GM23248 (cell line): ENCODE measurements around the gene MYO5B. TPM values are rescaled to one million over a fixed set of nuclear protein-coding genes. Genes with fewer than 3 reads are reported as not detected.

Experiments used
- DNase-seq: peaks from one replicate; pipeline ENCODE4 v3.0.0-alpha.2; 2015
- H2AFZ ChIP-seq: fragments of 200-600 bp; sonication (generic); 2 replicates; pipeline ENCODE4 v1.6.1; 2016; ENCODE audit warnings: antibody characterized with exemption
- H3F3A ChIP-seq: fragments of 200-600 bp; sonication (generic); 2 replicates; pipeline ENCODE4 v1.6.1; 2016; ENCODE audit warnings: mild to moderate bottlenecking, antibody characterized with exemption, mixed run types; ENCODE audit not compliant: insufficient read depth
- H3K27ac ChIP-seq: fragments of 200-600 bp; sonication (generic); 2 replicates; pipeline ENCODE4 v1.5.1; 2016; ENCODE audit warnings: mild to moderate bottlenecking
- H3K27me3 ChIP-seq: fragments of 200-600 bp; sonication (generic); replicated peaks from 2 replicates; pipeline ENCODE4 v1.6.1; 2016; ENCODE audit warnings: mild to moderate bottlenecking; ENCODE audit not compliant: insufficient read depth
- H3K36me3 ChIP-seq: fragments of 200-600 bp; sonication (generic); 2 replicates; pipeline ENCODE4 v1.6.1; 2016; ENCODE audit warnings: low read depth, mild to moderate bottlenecking
- H3K4me1 ChIP-seq: fragments of 200-600 bp; sonication (generic); 2 replicates; pipeline ENCODE4 v1.6.1; 2016; ENCODE audit warnings: mild to moderate bottlenecking; ENCODE audit not compliant: insufficient read depth
- H3K4me2 ChIP-seq: fragments of 200-600 bp; sonication (generic); one replicate; pipeline ENCODE4 v1.6.1; 2016; ENCODE audit warnings: mild to moderate bottlenecking; ENCODE audit not compliant: unreplicated experiment
- H3K4me3 ChIP-seq: fragments of 200-600 bp; sonication (generic); 2 replicates; pipeline ENCODE4 v1.5.1; 2016; ENCODE audit warnings: mild to moderate bottlenecking
- H3K79me2 ChIP-seq: fragments of 200-600 bp; sonication (generic); 2 replicates; pipeline ENCODE4 v1.6.1; 2016; ENCODE audit warnings: mild to moderate bottlenecking; ENCODE audit not compliant: insufficient read depth
- H3K9ac ChIP-seq: fragments of 200-600 bp; sonication (generic); 2 replicates; pipeline ENCODE4 v1.6.1; 2016; ENCODE audit warnings: mild to moderate bottlenecking
- H3K9me2 ChIP-seq: fragments of 200-600 bp; sonication (generic); 2 replicates; pipeline ENCODE4 v1.6.1; 2016; ENCODE audit warnings: mixed run types, mild to moderate bottlenecking, moderate library complexity; ENCODE audit not compliant: insufficient read depth
- H3K9me3 ChIP-seq: fragments of 200-600 bp; sonication (generic); one replicate; pipeline ENCODE4 v1.6.1; 2017; ENCODE audit warnings: low read depth
- H4K20me1 ChIP-seq: fragments of 200-600 bp; sonication (generic); 2 replicates; pipeline ENCODE4 v1.6.0; 2016; ENCODE audit not compliant: insufficient read depth
- EZH2 ChIP-seq: fragments of 200-600 bp; sonication (generic); IDR thresholded peaks from 2 replicates; pipeline ENCODE4 v1.6.1; 2018; ENCODE audit warnings: antibody characterized with exemption, mild to moderate bottlenecking; ENCODE audit not compliant: insufficient read depth, poor library complexity, severe bottlenecking
- EZH2phosphoT487 ChIP-seq: fragments of 200-600 bp; sonication (generic); IDR thresholded peaks from 2 replicates; pipeline ENCODE4 v1.6.1; 2018; ENCODE audit warnings: antibody characterized with exemption, moderate library complexity, mild to moderate bottlenecking, low read depth; ENCODE audit not compliant: insufficient read depth
- WGBS, 2 experiments: methylation state at CpG; one replicate each; pipeline ENCODE4 v1.1.6; 2015 to 2017; ENCODE audit warnings: low lambda C conversion rate in 2 of 2, low coverage in 1 of 2; ENCODE audit errors: missing lambda C conversion rate in 2 of 2; 5-methylcytosine and 5-hydroxymethylcytosine counted together
- in situ Hi-C: fragments of 300-500 bp; cut with MboI; formaldehyde crosslinking; loops from 2 replicates; pipeline ENCODE4 v1.15.0; 2020
- polyA plus RNA-seq: library from polyadenylated mRNA; unstranded; fragments of >200 nt; fragmentation: Nextera tagmentation; extraction: Ambion mirVana; gene quantifications from 2 replicates; pipeline ENCODE4 v1.2.1, GENCODE V29; 2016
- total RNA-seq: library from RNA; depleted of rRNA; stranded (reverse); fragments of >200 nt; shearing (Covaris generic); gene quantifications from 2 replicates; pipeline ENCODE4 v1.2.3, GENCODE V29; 2014

The MYO5B gene
- total and polyA plus RNA-seq, 2 experiments from 2014 or later: 0.03 TPM; not detected in 1

DNA sequence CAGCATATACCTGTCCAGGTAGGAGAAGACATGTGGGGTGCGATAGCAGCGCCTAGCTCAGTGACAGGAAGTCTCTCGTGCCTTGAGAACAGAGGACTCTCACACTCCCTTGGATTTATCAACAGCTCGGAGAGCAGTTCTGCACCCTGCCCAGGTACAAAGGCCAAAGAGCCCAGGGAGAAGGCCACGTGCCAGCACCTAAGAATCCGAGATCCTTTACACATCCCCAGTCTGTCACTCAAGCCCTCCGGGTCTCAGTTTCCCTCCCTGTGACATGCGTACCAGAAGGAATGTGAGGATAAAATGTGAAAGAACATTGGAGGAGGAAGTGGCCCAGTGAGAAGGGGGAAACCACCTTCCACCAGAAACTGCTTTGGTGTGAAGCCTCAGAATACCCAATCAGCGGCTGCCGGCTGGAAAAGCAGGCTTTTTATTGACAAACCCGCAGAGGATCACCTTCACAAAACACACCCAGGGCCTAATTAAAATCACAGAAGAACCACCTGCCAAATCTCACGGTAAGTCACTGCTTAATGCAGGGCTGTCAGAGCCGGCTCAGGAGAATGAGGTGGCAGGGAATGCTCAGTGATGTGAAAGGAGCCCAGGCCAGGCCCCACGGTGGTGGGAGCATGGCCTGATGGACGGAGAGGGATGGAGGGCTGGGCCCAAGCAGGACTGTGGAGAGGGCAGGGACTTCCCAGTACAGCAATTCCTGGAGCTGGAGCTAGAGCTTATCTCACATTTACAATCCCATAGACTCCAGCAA is 66.3 kb downstream of the MYO5B start:
- H3F3A ChIP-seq: no peaks in the 10 kb centered on the region
- H3K9ac ChIP-seq: no peak overlapping the region
- H4K20me1 ChIP-seq: no peaks in the 10 kb centered on the region
- no peak overlapping the region for H3K27ac ChIP-seq
- no peak for TF ChIP-seq EZH2phosphoT487
- TF ChIP-seq EZH2: no peak
- H3K4me2 ChIP-seq: no peak overlapping the region
- no peak overlapping the region for H3K4me3 ChIP-seq
- H3K36me3 ChIP-seq: no peaks in the 10 kb centered on the region
- H3K9me3 ChIP-seq: no peaks in the 10 kb centered on the region
- H3K79me2 ChIP-seq: no peaks in the 10 kb centered on the region
- DNase-seq: no peak
- H3K9me2 ChIP-seq: no peaks in the 10 kb centered on the region
- H2AFZ ChIP-seq: no peak overlapping the region
- no peaks in the 10 kb centered on the region for H3K4me1 ChIP-seq
- in situ Hi-C loops: no loop called here
- peaks cover 14% of the 10 kb centered on the region; the same call in 1 of the 2 replicates for H3K27me3 ChIP-seq
- 28 to 31% methylated on average over 14 to 15 of the region's 15 CpGs for WGBS, 2 experiments

DNA sequence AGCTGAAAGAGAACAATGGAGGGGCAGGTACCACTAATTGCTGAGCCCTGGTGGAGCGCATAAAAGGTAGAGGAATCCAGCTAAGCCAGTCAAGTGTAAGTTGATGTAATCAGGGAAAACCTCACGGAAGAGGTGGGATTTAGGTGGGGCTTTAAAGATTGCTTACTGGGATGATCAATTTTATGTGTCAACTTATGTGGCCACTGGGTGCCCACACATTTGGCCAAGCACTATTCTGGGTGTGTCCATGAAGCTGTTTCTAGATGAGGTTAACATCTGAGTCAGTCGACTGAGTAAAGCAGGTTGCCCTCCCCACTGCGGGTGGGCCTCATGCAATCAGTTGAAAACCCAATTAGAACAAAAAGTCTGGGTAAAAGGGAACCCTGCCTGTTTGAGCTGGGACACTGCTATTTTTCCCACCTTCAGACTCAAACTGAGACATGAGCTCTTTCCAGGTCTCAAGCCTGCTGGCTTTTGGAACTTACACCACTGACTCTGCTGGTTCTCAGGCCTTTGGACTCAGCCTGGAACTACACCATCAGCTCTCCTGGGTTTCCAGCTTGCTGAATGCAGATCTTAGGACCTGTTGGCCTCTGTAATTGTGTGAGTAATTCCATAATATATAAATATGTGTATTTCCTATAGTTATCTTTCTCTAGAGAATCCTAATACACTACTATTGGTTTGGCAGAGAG is 67.3 kb downstream of the MYO5B start:
- no peaks in the 10 kb centered on the region for H3K4me1 ChIP-seq
- no peaks in the 10 kb centered on the region for H3K9me3 ChIP-seq
- TF ChIP-seq EZH2phosphoT487: no peak
- TF ChIP-seq EZH2: no peak
- no peak overlapping the region for H3K27ac ChIP-seq
- H3F3A ChIP-seq: no peaks in the 10 kb centered on the region
- H3K36me3 ChIP-seq: no peaks in the 10 kb centered on the region
- no peak for DNase-seq
- peaks cover 14% of the 10 kb centered on the region; the same call in 1 of the 2 replicates for H3K27me3 ChIP-seq
- H3K4me2 ChIP-seq: no peak overlapping the region
- no peaks in the 10 kb centered on the region for H4K20me1 ChIP-seq
- no peak overlapping the region for H3K4me3 ChIP-seq
- H3K79me2 ChIP-seq: no peaks in the 10 kb centered on the region
- H3K9me2 ChIP-seq: no peaks in the 10 kb centered on the region
- WGBS, 2 experiments: 39 to 40% methylated on average over 4 of the region's 4 CpGs
- no peak overlapping the region for H2AFZ ChIP-seq
- H3K9ac ChIP-seq: no peak overlapping the region
- in situ Hi-C loops: no loop called here

DNA sequence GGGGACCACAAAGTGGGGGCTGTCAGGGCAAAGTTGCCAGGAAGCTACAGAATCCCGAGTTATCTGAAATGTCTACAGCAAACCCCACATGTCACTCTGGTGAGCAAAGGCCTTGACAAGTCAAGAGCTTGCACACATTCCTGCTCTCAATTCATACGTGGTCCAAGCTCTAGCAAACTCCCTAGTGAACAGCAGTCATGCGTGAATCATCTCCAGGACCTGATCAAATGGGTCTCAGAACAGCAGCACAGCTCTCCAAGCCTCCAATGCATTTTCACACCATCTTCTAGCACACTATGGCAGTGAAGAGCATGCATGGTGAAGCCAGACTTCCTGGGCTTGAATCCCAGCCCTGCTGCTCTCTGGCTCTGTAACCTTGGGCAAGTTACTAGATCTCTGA is 68.5 kb downstream of the MYO5B start:
- Histone ChIP-seq H3K9ac (no peak overlapping the region), H3K4me1 (no peaks in the 10 kb centered on the region), H3K4me2 (no peak overlapping the region), H3K9me3 (no peaks in the 10 kb centered on the region), H2AFZ (no peak overlapping the region), H3K27ac (no peak overlapping the region), H3F3A (no peaks in the 10 kb centered on the region), H3K79me2 (no peaks in the 10 kb centered on the region), H3K9me2 (no peaks in the 10 kb centered on the region), H4K20me1 (no peaks in the 10 kb centered on the region), H3K36me3 (no peaks in the 10 kb centered on the region), H3K27me3 (0 out of 2 replicates have a peak, but pooled peaks cover 8% of the 10 kb centered on the region), H3K4me3 (no peak overlapping the region)
- WGBS, 2 experiments: 26% methylated on average over 3 of the region's 3 CpGs
- no peak for DNase-seq
- TF ChIP-seq EZH2 (no peak), EZH2phosphoT487 (no peak)
- in situ Hi-C loops: no loop called here

DNA sequence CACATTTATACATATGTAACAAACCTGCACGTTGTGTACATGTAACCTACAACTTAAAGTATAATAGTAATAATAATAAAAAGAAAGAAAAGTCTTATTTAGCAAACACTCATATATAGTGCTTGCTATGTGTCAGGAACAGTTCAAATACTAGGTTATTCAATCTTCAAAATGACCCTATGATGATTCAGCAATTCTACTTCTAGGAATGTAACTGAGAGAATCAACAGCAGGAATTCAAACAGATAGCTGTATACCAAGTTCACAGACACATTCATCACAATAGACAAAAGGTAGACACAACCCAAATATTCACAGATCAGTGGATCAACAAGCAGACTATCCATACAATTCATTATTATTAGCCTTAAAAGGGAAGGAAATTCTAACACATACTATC is 69.5 kb downstream of the MYO5B start:
- in situ Hi-C loops: no loop called here

More for the DNA sequence above, 69.5 kb downstream of the MYO5B start:
- H3K9ac ChIP-seq: no peak overlapping the region
- TF ChIP-seq EZH2 (no peak), EZH2phosphoT487 (no peak)
- no peak overlapping the region for H2AFZ ChIP-seq
- no peaks in the 10 kb centered on the region for H3K79me2 ChIP-seq
- WGBS, 2 experiments: 14 to 33% methylated on average over 1 of the region's 1 CpG
- no peaks in the 10 kb centered on the region for H3F3A ChIP-seq
- no peak for DNase-seq
- 0 out of 2 replicates have a peak, but pooled peaks cover 4% of the 10 kb centered on the region for H3K27me3 ChIP-seq
- no peaks in the 10 kb centered on the region for H4K20me1 ChIP-seq
- H3K27ac ChIP-seq: no peak overlapping the region
- no peaks in the 10 kb centered on the region for H3K9me2 ChIP-seq
- H3K9me3 ChIP-seq: no peaks in the 10 kb centered on the region
- H3K36me3 ChIP-seq: no peaks in the 10 kb centered on the region
- H3K4me3 ChIP-seq: no peak overlapping the region
- no peak overlapping the region for H3K4me2 ChIP-seq
- H3K4me1 ChIP-seq: no peaks in the 10 kb centered on the region
